Adrenal gland (tissue), 12 donors: ENCODE results near the gene IDI1. TPM values are rescaled to one million over a fixed set of nuclear protein-coding genes. Genes with fewer than 3 reads are reported as not detected.

Source experiments
- DNase-seq, 7 donors: peaks; one replicate each; pipeline ENCODE4 v3.0.0-alpha.2; 2019 to 2020
- H3K27ac ChIP-seq, 5 donors: fragments of 200-600 bp; sonication (generic) in 4 of 5; 1 replicate in 3 of 5; 2 replicates in 2 of 5; pipeline versions ENCODE4 v1.5.1 to v1.8.0; 2016 to 2020; ENCODE audit warnings: mild to moderate bottlenecking in 1 of 5
- H3K27me3 ChIP-seq: fragments of 200-600 bp; 2 replicates; pipeline ENCODE4 v1.8.0; 2021
- H3K36me3 ChIP-seq, 2 donors: fragments of 200-600 bp; replicated peaks in 1 of 2; 1 replicate in 1 of 2; 2 replicates in 1 of 2; pipeline versions ENCODE4 v1.5.1 to v1.8.0; 2018 to 2022
- H3K4me1 ChIP-seq, 2 donors: fragments of 200-600 bp; replicated peaks in 1 of 2; 1 replicate in 1 of 2; 2 replicates in 1 of 2; pipeline versions ENCODE4 v1.5.1 to v1.8.0; 2018 to 2021
- H3K4me3 ChIP-seq, 4 donors: fragments of 200-600 bp; sonication (generic) in 3 of 4; one replicate each; pipeline ENCODE4 v1.5.1; 2016 to 2018
- H3K9me3 ChIP-seq, 3 donors: fragments of 200-600 bp; sonication (generic) in 1 of 3; replicated peaks in 1 of 3; 1 replicate in 2 of 3; 2 replicates in 1 of 3; pipeline versions ENCODE4 v1.5.1 to v1.8.0; 2016 to 2021
- POLR2A ChIP-seq, 2 donors: fragments of 450-650 bp; IDR thresholded peaks; one replicate each; pipeline ENCODE4 v1.6.1; 2017; ENCODE audit warnings: antibody characterized with exemption in 2 of 2, mild to moderate bottlenecking in 2 of 2, moderate library complexity in 1 of 2
- WGBS, 4 donors: extraction: QIAGEN DNeasy Blood & Tissue Kit in 2 of 4; methylation state at CpG; one replicate each; pipeline versions ENCODE4 v1.1.5 to v1.1.7; 2013 to 2017; 5-methylcytosine and 5-hydroxymethylcytosine counted together
- intact Hi-C, 2 donors: fragments of 100-400 bp; cut with DNase I; formaldehyde crosslinking; loops; one replicate each; pipeline versions ENCODE4 v1.14.1 to v1.15.0; 2022 to 2023
- polyA plus RNA-seq, 3 donors: library from polyadenylated mRNA; stranded (reverse); fragments of 200-250 nt in 2 of 3; fragments of 350-450 nt in 1 of 3; fragmentation: Illumina TruSeq in 1 of 3; extraction: RNeasy Lipid Tissue Mini Kit (QIAGEN cat#74804) in 1 of 3; gene quantifications; one replicate each; pipeline ENCODE4 v1.2.3, GENCODE V29; 2013 to 2014
- total RNA-seq, 9 donors: library from RNA; depleted of rRNA in 4 of 9; stranded (reverse); fragments of >200 nt in 4 of 9; fragments of 120-200 nt in 1 of 9; fragmentation: NEBNext Ultra II Directional in 1 of 9; extraction: Animal tissue kit (Norgen Biotek cat#: 25700) in 1 of 9; gene quantifications; one replicate each; pipeline versions ENCODE4 v1.1.0 to v1.2.4, GENCODE V29; 2013 to 2023
- TF ChIP-seq, protein P1 (sequence below), 6 experiments: fragments of 450-650 bp in 4 of 6; fragments of 200-600 bp in 2 of 6; sonication (generic) in 1 of 6; IDR thresholded peaks; 1 replicate in 5 of 6; 2 replicates in 1 of 6; pipeline versions ENCODE4 v1.5.1 to v1.8.0; 2016 to 2021; ENCODE audit warnings: antibody characterized with exemption in 6 of 6, mild to moderate bottlenecking in 2 of 6, moderate library complexity in 1 of 6
- donor health status: healthy with polysubstance abuse.
- donor health status: Bipolar disorder and iron deficiency.
- donor health status: DM: yes; HTN: yes; CAD: no.
- donor health status: DM: no; HTN: no; CAD: no.
- donor health status: DM: no; HTN: no; CAD: no.
- donor health status: DM: yes; HTN: yes; CAD: no.

Gene IDI1
- total and polyA plus RNA-seq, 12 donors: 20.4 to 1,056 (median 49.7) TPM

DNA sequence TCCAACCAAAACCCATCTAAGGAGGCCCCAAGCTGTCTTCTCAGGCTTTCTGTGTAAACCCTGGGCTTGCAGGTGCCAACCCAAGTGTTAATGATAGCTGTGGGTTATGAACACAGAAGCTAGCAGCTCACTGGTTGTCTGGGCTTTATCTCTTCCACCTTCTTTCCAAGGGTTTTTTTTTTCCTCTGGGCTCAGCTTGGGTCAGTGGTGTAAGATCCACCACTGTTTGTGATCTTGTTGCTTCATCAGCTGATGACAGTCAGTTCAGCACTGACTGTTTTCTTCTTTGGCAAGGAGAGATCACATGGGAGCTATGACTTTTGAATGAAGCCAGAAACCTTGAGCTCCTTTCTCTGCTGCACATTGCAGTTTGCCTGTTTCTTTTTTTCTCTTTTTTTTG, 56.0 kb downstream of the IDI1 start:
- H3K27me3 ChIP-seq: no peaks in the 10 kb centered on the region

DNA sequence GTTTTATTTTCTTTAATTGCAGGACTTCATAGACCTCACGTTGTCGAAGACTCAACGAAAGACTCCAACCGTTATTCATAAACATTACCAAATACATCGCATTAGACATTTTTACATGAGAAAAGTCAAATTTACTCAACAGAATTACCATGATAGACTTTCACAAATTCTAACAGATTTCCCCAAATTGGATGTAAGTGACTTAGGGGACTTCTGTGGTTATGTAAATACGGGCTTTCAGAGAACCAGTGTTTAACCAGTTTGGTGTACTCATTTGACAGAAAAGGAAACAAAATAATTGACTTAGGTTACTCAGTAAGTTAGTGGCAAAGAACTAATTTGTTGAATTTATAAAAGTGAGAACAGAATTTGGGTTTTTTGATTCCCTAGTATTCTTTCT, 56.5 kb downstream of the IDI1 start:
- H3K36me3 ChIP-seq: peaks cover 0 to 46% of the 10 kb centered on the region in 2 donors
- no peak for TF ChIP-seq POLR2A (IDR thresholded peaks at IDR 0.05)
- TF ChIP-seq, protein P1, sequence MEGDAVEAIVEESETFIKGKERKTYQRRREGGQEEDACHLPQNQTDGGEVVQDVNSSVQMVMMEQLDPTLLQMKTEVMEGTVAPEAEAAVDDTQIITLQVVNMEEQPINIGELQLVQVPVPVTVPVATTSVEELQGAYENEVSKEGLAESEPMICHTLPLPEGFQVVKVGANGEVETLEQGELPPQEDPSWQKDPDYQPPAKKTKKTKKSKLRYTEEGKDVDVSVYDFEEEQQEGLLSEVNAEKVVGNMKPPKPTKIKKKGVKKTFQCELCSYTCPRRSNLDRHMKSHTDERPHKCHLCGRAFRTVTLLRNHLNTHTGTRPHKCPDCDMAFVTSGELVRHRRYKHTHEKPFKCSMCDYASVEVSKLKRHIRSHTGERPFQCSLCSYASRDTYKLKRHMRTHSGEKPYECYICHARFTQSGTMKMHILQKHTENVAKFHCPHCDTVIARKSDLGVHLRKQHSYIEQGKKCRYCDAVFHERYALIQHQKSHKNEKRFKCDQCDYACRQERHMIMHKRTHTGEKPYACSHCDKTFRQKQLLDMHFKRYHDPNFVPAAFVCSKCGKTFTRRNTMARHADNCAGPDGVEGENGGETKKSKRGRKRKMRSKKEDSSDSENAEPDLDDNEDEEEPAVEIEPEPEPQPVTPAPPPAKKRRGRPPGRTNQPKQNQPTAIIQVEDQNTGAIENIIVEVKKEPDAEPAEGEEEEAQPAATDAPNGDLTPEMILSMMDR (IDR thresholded peaks at IDR 0.05): no peak
- WGBS, 4 donors: 94 to 99% (median 95%) methylated on average over 6 of the region's 6 CpGs

More for the DNA sequence above, 56.0 kb downstream of the IDI1 start:
- H3K27ac ChIP-seq: peak overlapping the region; percentile 60 to 82 (median 77)
- H3K4me1 ChIP-seq: peaks cover 16 to 32% of the 10 kb centered on the region in 2 donors
- intact Hi-C loops: no loop called here
- peak in 1 of 2 donors; percentile 71 for TF ChIP-seq POLR2A (IDR thresholded peaks at IDR 0.05)
- TF ChIP-seq, protein P1 (IDR thresholded peaks at IDR 0.05): no peak
- no peaks in the 10 kb centered on the region for H3K9me3 ChIP-seq
- DNase-seq: peak in 6 of 7 donors; percentile 49 to 79 (median 59)
- H3K4me3 ChIP-seq: no peak overlapping the region
- H3K36me3 ChIP-seq: peaks cover 0 to 50% of the 10 kb centered on the region in 2 donors

DNA sequence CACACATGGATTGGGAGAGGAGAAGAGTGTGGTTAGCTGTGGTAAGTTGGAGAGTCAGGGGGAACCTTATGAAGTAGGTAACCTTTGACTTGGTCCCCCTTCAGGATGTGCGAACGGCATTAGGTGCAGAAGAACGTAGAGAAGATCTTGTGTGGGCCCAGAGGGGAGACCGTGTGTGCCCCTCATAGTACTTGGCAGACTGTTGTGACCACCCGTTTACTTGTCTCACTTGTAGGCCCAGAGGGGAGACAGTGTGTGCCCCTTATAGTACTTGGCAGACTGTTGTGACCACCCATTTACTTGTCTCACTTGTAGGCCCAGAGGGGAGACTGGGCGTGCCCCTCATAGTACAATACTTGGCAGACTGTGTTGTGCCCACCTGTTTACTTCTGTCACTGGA, 58.1 kb downstream of the IDI1 start:
- Histone ChIP-seq H3K36me3 (peaks cover 0 to 31% of the 10 kb centered on the region in 2 donors), H3K27me3 (no peaks in the 10 kb centered on the region), H3K27ac (peak overlapping the region in 1 of 5 donors; percentile 37), H3K4me1 (peaks cover 20 to 32% of the 10 kb centered on the region in 2 donors), H3K4me3 (no peak overlapping the region), H3K9me3 (no peaks in the 10 kb centered on the region)
- DNase-seq: peak in 2 of 7 donors; percentile 17 to 46
- TF ChIP-seq POLR2A (IDR thresholded peaks at IDR 0.05): no peak
- TF ChIP-seq, protein P1 (IDR thresholded peaks at IDR 0.05): no peak
- 90 to 98% (median 95%) methylated on average over 6 of the region's 6 CpGs for WGBS, 4 donors
- intact Hi-C loops: no loop called here

More for the DNA sequence above, 56.5 kb downstream of the IDI1 start:
- H3K27me3 ChIP-seq: no peaks in the 10 kb centered on the region
- no peaks in the 10 kb centered on the region for H3K9me3 ChIP-seq
- H3K27ac ChIP-seq: peak overlapping the region; percentile 60 to 82 (median 73)
- intact Hi-C loops: no loop called here
- no peak overlapping the region for H3K4me3 ChIP-seq
- peaks cover 17 to 31% of the 10 kb centered on the region in 2 donors for H3K4me1 ChIP-seq
- no peak for DNase-seq

Other genes with a start within 250 kb of the IDI1 start
- gene LARP4B, start 117.4 kb downstream of the IDI1 start, total RNA-seq: 100 to 1,000 TPM in 2 of 9 donors, 10 to 100 TPM in 7; 33.7 to 145 (median 80.0) TPM
- 10 to 100 TPM; 17.2 to 63.0 (median 18.1) TPM for gene LARP4B, start 117.4 kb downstream of the IDI1 start, polyA plus RNA-seq
- 100 to 1,000 TPM in 2 of 9 donors, 10 to 100 TPM in 7; 15.2 to 134 (median 33.0) TPM for gene GTPBP4, start 60.7 kb downstream of the IDI1 start, total RNA-seq
- 100 to 1,000 TPM in 1 of 3 donors, 10 to 100 TPM in 2; 25.9 to 196 (median 33.8) TPM for gene GTPBP4, start 60.7 kb downstream of the IDI1 start, polyA plus RNA-seq
- under 1 TPM in 1 of 9 donors, not detected in 8; 0.28 TPM for gene IDI2, start 23.3 kb downstream of the IDI1 start, total RNA-seq
- gene IDI2, start 23.3 kb downstream of the IDI1 start, polyA plus RNA-seq: under 1 TPM in 1 of 3 donors, not detected in 2; 0.07 TPM
- 10 to 100 TPM; 20.6 to 32.7 (median 23.4) TPM for gene WDR37, start 7.3 kb upstream of the IDI1 start, total RNA-seq
- 10 to 100 TPM; 15.8 to 23.6 (median 18.4) TPM for gene WDR37, start 7.3 kb upstream of the IDI1 start, polyA plus RNA-seq